Inflammatory macrophage treated with lipopolysaccharide for 4 hours (primary cell): ENCODE data around the gene VTI1A.
A peak's percentile ranks its signal among the peaks of the same experiment; 100 is the strongest.

Experiments
- DNase-seq: peaks from one replicate; pipeline ENCODE4 v3.0.0-alpha.2; 2020

VTI1A gene

GRCh38 chr10:112593023-112593422, 146.0 kb downstream of the VTI1A start:
- DNase-seq = no peak

- no peak for DNase-seq
Measured at GRCh38 chr10:112601214-112602090, 154.4 kb downstream of the VTI1A start.

- no peak for DNase-seq
Measured at GRCh38 chr10:112603062-112603461, 156.0 kb downstream of the VTI1A start.

- peak; percentile 30 for DNase-seq
Measured at GRCh38 chr10:112605063-112605462, 158.0 kb downstream of the VTI1A start.

- no peak for DNase-seq
Measured at GRCh38 chr10:112607506-112607905, 160.5 kb downstream of the VTI1A start.

- DNase-seq = no peak
Measured at GRCh38 chr10:112613620-112614019, 166.6 kb downstream of the VTI1A start.

- no peak for DNase-seq
Measured at GRCh38 chr10:112614072-112614471, 167.1 kb downstream of the VTI1A start.

- DNase-seq = peak; percentile 54
Measured at GRCh38 chr10:112614586-112614985, 167.6 kb downstream of the VTI1A start.

GRCh38 chr10:112615269-112615668, 168.3 kb downstream of the VTI1A start:
- no peak for DNase-seq

GRCh38 chr10:112616647-112617046, 169.6 kb downstream of the VTI1A start:
- DNase-seq = no peak

GRCh38 chr10:112618814-112619213, 171.8 kb downstream of the VTI1A start:
- DNase-seq = no peak

GRCh38 chr10:112619556-112619955, 172.5 kb downstream of the VTI1A start:
- DNase-seq = no peak

GRCh38 chr10:112622786-112623185, 175.8 kb downstream of the VTI1A start:
- no peak for DNase-seq

- DNase-seq = no peak
Measured at GRCh38 chr10:112624546-112625048, 177.6 kb downstream of the VTI1A start.

GRCh38 chr10:112628951-112629609, 182.1 kb downstream of the VTI1A start:
- DNase-seq = no peak

GRCh38 chr10:112631501-112632400, 184.7 kb downstream of the VTI1A start:
- no peak for DNase-seq

- no peak for DNase-seq
Measured at GRCh38 chr10:112634096-112634830, 187.2 kb downstream of the VTI1A start.

- no peak for DNase-seq
Measured at GRCh38 chr10:112637901-112638300, 190.9 kb downstream of the VTI1A start.

- DNase-seq = no peak
Measured at GRCh38 chr10:112639298-112639697, 192.3 kb downstream of the VTI1A start.

GRCh38 chr10:112640638-112641037, 193.6 kb downstream of the VTI1A start:
- no peak for DNase-seq

GRCh38 chr10:112643600-112644264, 196.7 kb downstream of the VTI1A start:
- DNase-seq = no peak

GRCh38 chr10:112644265-112644645, 197.2 kb downstream of the VTI1A start:
- no peak for DNase-seq
